ENCODE results near the gene FAM241A.
"Not testable (repeated sequence)": the region's sequence is repeated elsewhere in the genome, so short reads cannot be mapped to it uniquely, and the experiment has no call there.

Gene FAM241A

DNA sequence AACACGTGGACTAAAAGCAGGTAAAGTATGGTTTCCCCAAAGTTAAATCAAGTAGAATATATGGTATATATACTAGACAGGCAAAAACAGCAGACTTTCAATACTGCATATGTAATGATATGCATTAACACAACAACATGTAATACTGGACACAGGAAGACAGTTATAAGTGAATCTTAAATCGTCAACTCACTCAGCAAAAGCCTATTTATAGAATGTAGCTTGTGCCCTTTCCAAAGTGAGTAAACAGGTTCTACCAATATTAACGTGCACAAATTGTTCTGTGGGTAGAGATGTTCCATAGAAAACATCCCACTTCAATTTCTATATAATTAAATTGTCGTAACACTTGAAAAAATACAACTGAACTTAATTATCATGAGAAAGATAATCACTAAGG lies 30.6 kb downstream of the FAM241A start:
- DNase-seq, result no peak

DNA sequence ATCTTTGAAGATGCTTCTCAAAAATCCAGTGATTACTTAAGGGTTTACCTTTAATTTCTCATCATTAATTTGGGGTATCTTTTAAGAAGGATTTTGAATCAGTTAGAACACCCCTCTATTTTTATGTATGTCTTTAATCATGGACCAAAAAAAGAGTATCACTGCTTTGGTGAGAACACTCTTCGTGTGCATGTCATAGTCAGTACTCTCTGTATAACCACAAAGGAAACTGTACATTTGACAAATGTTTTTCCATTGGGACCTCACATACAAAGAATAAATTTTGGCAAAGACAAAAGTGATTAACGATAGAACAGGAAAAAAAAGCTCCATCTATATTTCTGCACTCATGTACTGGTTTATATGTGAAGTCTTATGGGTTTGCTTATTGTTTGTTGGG lies 31.3 kb downstream of the FAM241A start:
- DNase-seq, result no peak

GRCh38 chr4:112178741-112179140 lies 33.5 kb downstream of the FAM241A start:
- DNase-seq, result not testable (repeated sequence)

GRCh38 chr4:112181358-112182000 lies 36.2 kb downstream of the FAM241A start:
- no peak for DNase-seq

DNA sequence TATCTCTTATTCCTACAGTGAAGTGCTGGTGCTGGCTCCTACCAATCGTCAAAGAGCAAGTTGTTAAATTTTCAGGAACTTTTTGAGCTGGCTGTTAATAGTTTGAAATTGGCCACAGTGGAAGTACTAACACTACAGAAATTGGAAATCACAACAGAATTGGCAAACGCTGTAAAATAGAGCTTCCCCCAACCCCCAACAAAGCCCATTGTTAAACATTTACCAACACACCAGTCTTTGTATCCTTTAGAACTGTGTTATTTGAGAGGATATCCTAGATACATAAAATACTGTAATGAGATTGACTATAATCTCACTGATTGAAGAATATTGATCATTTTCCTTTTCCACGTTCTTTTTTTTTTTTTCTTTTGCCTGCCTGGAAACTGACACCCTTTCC lies 37.4 kb downstream of the FAM241A start:
- DNase-seq, result peak; percentile 60

GRCh38 chr4:112183252-112183651 lies 38.0 kb downstream of the FAM241A start:
- DNase-seq, result no peak

GRCh38 chr4:112184438-112184837 lies 39.2 kb downstream of the FAM241A start:
- DNase-seq, result no peak

DNA sequence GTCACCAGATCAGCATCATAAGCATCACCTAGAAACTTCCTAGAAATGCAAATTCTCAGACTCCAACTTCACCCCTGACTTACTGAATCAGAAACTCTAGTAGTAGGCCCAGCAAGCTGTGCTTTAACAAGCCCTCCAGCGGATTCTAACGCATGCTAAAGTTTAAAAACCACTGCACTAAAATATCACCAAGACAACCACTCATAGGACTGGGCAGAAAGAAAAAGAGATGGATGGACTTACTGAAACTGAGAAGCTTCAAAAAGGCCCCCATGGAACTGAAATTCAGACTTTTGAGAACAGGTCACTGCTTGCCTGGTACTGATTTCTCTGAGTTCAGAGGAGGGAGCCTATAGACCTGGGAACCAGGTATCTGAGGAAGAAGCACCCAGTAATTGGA lies 40.1 kb downstream of the FAM241A start:
- no peak for DNase-seq

DNA sequence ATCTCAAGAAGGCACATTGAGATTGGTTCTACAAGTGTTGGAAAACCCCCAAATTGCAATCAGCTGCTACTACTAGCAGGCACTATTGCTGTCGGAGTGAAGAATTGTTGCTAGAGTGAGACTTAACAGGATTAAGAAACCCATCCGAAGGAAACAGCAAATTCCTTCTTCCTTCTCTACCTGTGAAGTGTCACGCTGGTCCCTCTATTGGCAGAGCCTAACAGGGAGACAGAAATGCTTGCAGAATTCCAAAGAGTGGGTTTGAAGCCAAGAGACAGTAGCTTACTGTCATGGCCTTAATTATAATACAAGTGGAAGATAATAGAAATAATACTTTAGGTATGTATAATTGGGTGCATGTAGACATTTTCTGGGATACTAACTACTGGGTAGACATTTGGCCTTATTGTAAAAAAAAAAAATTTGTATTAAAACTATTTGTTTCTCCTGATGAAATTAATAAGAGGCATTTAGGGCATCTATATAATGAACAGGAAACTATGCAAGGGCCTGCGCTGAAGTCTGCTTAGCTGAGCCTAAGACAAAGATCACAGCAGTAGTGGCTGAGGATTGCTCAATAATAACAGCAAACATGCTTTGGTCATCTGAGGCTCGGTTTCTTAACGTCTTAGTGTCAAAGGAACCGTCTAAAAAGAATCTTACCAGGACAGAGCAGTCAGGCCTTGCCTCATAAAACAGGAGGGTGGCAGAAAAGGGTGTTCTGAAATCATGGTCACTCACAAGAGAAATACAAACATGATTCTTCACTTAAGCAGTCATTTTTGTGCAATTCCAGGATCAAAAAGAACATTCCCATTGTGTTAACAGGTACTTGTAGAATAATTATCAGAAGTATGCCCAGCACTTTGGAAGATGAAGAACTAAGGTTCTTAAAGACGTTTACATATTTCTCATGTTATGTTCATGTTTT lies 40.8 kb downstream of the FAM241A start:
- DNase-seq, result no peak

DNA sequence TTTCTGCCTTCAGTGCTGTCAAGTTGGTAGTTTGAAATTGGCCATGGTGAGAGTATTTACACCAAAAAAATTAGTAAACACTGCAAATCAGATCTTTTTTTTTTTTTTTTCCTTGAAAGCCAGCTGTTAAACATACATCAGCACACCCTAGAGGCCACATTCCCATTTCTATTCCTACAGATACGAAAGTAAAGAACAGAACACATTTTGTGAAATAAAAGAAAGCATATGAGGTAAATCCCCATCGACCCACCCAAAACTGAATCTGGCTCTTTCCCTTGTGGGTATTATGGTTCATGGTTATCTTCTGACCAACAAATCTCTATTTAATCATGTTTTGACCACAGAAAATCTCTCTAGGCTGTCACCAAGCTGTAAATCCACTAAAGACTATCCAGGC lies 44.5 kb downstream of the FAM241A start:
- DNase-seq, result no peak

DNA sequence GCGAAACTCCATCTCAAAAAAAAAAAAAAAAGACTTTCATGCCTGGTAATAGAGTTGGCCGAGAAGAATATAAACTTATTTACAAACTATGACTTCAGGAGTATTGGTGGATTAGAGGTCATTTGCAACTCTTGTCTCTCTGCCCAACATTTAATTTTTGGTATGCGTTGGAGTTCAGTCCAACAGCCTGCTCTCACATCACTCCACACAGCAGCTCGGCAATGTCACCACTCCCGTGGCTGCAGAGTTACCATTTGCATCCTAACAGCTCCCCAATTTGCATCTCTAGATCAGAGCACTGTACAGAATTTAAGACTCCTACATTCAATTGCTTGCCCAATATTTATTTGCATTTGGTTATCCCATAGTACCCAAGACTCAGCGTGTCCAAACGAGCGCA lies 45.4 kb downstream of the FAM241A start:
- no peak for DNase-seq

DNA sequence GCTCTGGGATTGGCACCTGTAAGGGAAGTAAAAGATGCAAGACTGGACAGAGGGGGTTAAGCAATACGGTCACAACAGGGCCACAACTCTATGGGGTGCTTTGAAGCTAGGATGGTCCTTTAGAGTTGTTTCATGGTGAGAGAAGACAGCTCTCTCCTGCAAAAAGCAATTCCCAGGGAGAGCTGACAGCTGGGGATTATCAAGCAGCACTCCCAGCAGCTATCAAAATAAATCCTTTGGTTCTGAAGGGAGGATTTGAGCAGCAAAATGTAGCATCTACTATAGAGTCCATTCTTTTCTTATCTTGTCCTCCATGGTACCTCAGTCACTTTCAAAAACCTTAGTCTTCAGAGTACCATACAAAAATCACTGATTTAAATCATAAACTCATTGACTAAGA lies 51.2 kb downstream of the FAM241A start:
- DNase-seq, result no peak

DNA sequence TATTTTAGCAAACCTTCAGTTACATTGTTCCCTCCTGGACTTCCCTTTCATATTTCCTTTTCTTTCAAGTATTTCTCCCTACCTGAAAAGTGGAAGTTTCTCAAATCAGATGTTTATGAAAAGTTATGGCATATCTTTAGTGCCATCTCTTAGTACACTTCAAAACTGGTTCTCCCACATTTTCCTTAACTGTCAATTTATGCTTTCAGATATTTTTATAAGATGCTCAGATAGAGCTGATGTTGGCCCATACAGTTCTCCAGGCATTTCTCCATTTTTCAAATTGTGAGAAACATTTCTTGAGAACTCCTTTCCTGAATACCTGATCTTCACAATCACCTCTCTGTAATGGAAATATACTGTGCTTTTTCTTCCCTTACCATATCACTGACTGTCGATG lies 53.8 kb downstream of the FAM241A start:
- DNase-seq, result no peak

- DNase-seq, result no peak
These were observed 56.8 kb downstream of the FAM241A start for GRCh38 chr4:112201915-112202505.

DNA sequence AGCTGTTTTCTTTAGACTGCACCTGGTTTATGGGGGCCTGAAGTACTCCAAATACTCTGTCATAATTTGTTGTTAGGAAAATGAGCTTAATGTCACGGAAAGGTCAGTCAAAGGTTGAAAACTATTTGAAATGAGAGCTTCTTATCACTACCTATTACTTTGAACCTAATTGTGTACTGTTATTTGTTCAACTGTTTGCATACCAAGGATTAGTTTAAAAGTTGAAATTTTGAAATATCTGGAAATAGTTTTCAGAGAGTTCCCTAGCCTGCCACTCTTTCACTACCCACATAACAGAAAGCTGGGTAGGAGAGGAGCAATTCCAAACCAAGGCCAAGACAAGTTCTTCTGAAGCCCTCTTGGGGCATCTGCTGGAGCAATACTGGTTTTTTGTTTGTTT lies 58.3 kb downstream of the FAM241A start:
- no peak for DNase-seq

- DNase-seq, result no peak
These were observed 61.2 kb downstream of the FAM241A start for GRCh38 chr4:112206431-112206830.

GRCh38 chr4:112208137-112209095 lies 63.2 kb downstream of the FAM241A start:
- not testable (repeated sequence) for DNase-seq

DNA sequence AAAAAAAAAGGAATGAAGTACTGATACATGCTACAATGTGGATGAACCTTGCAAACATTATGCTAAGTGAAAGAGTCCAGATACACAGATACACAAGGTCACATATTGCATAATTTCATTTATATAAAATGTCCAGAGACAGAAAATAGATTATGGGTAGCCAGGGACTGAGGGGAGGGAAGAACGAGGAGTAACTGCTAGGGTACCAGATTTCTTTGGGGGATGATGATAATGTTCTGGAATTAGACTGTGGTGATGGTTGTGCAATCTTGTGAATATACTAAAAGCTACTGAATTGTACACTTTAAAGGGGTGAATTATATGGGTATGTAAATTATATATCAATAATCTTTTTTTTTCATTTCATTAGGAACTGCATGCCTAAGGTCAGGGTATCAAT lies 65.5 kb downstream of the FAM241A start:
- DNase-seq, result no peak

- DNase-seq, result no peak
These were observed 67.8 kb downstream of the FAM241A start for GRCh38 chr4:112213091-112213490.

DNA sequence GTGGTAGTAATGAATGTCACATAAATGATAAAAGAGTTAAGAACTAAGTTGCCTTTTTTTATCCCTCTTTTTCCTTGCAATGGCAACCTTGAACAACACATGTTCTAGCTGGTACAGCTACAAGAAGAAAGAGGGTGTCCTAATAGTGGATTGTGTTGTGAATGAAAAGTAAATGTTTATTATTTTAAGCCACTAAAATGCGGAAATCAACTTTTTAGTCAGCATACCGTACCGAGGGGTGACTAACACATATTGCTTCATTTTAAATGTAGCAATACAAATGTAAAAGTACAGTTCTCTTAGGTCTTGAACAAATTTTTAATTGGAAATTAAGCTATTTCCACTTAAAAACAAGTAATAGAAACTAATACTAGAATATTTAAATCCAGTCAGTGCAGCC lies 68.6 kb downstream of the FAM241A start:
- no peak for DNase-seq

- DNase-seq, result peak; percentile 2
These were observed 69.4 kb downstream of the FAM241A start for GRCh38 chr4:112214390-112215264.

All from midbrain (tissue), 1 donor.